Stimulated activated CD4-positive, alpha-beta T cell treated with anti-CD3 and anti-CD28 coated beads, Interleukin-12 subunit alpha, Interleukin-12 subunit beta, amount 100 ng/mL, for 48 hours (primary cell): ENCODE measurements around the gene MAP7.
"Not testable (repeated sequence)": the region's sequence is repeated elsewhere in the genome, so short reads cannot be mapped to it uniquely, and the experiment has no call there.

ENCODE experiments used
- DNase-seq, 3 donors: peaks; one replicate each; pipeline ENCODE4 v3.0.0-alpha.2; 2020; ENCODE audit warnings: low read depth in 2 of 3, low spot score in 1 of 3

MAP7 gene

DNA sequence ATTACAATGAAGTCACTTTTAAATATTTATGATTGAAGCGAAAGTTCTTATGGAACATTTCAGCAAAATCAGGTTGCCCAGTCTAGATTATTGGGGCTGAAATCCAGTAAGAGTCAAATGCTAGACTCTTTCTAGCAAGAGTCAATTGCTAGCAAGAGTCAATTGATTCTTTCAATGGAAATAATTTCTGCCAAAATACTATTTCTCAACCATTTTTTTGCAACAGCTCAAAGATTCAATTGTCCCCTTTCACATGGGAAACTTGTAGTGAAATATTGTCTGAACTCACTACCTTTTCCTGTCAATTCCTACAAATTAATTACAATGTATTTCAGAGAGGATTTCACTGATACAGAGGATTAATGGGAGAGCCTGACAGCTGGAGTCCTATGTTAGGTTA, 78.3 kb downstream of the MAP7 start:
- DNase-seq, result no peak

DNA sequence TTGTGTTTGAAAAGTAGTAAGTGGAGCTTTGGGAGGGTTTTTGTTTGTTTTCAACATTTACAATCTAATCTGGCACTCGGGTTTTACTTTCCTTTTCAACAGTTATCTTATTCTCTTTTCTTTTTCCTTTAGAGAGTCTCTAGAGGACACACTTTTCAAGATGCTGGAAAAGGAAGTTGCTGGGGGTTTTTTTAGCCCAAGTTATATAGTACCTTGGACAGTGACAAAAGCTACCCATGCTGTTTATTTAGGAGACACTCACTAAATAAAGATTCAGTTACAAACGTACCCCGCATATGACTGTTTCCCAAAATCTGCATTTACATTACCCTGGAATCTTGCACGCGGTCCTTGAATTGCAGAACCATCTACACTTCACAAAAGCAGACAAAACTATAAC, 78.8 kb downstream of the MAP7 start:
- DNase-seq, result no peak

DNA sequence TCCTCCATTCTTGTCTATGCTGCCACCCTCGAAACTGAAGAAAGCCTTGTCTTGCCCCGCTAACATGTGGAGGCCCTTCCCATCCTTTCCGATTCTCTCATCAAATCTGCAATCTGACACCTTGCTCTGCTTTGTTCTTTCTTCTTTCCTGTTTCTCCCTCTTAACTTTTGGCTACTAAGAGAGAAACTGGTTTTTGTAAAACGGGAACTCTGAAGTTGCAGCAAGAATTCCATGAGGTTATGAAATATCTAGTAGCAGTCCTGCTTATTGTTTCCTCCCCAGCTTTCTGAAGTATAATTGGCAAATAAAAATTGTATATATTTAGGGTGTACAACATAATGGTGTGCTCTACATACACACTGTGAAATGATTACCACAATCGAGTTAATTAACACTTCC, 80.2 kb downstream of the MAP7 start:
- no peak for DNase-seq

DNA sequence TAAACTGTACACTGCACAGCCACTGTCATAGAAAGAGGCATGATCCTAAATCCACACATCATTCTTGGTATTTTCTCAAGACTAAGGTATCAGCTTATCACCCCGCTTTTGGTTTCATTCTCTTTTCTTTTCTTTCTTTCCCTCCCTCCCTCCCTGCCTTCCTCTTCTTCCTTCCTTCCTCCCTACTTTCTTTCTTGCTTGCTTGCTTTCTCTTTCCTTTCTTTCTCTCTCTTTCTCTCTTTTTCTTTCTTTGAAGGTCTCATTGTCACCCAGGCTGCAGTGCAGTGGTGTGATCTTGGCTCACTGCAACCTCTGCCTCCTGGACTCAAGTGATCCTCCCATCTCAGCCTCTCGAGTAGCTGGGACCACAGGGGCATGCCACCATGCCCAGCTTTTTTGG, 81.1 kb downstream of the MAP7 start:
- DNase-seq, result no peak

DNA sequence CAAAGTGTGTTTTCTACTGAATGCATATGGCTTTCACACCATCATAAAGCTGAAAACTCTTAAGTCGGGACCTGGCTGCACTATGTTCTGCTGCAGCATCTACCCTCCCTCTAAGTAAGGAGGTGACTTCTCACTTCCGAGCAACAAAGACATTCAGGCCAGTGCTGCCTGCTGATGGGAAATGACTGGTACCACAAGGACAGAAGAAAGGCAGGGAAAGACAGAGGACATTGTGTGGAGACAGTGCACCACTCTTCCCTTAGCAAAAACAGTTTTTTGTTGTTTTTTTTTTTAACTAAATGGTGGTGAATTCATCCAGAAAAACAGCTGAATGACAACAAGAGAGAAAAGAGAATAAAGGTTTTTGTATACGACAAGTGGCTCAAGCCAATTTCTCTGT, 81.5 kb downstream of the MAP7 start:
- no peak for DNase-seq

DNA sequence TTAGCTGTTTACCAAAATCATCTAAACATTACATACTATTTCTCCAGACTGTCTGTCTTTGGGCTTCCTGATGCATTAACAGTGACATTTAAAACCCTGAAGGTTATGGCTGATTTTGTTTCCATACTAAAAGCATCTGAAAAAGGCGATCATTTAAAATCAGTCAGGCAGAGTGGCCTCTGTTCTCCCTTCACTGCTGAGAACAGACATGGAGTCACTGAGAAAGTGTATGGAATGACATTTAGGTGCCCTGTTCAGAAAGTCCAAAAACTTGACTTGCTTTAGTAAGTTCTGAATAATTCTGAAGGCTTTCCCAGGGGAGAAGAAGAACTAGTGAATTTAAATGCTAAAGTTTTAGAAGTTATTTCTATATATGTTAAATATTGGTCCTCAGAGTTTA, 83.0 kb downstream of the MAP7 start:
- DNase-seq, result no peak

DNA sequence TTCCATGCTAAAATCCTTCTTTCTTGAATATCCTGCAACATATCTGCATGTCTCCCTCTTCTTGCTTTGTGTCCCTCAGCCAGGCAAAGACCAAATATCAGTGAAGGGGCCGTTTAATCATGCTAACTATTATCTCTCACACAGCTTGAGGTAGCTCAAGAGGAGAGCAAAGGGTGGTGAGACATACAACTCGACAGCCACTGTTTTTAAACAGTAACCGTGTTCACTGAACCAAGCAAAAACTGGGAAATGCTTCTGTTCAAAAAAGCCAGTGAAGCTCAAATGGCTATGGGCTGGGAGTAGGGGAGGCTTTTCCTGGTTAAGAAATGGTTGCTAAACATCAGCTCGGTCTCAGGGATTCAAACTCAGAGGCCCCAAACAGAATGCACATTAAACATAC, 83.4 kb downstream of the MAP7 start:
- DNase-seq, result no peak

DNA sequence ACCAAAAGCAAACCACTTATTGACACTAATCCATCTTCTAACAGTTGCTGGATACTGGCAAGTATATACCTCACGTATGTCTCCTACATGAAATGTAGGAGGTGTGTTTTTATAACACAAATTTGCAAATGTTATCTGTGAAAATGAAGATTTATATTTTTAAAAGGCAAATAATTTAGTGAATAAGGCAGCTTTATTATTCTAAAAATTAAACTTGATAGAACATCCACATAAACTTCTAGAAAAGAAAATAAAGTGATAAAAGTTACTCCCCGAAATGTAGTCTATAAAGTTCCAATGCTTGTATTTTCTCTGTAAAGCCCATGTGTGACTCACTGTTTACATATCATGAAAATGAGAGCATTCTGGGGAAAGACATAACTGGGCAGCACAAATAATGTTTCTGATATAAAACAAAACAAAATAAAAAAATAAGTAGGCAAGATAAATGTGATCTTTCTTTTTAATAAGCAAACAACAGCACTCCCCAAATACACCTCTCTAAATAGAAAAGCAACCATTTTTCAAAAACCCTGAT, 84.4 kb downstream of the MAP7 start:
- DNase-seq, result no peak

DNA sequence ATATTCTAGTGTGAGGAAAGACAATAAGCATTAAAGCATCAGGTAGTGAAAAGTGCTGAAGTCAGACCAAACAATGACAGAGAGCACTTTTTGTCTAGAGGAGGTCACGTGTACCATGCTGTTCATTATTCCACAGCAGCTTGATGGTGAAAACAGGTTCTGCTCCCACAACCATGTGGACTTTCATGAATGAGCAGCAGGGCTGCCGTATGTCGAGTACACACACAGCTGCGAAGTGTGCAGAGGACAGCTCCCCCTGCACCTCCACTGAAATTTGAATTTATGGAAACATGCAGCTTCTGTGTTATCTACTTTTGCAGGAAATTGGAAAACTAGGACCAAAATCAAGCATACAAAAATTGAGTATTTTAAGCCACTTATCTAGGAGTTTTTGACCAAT, 85.3 kb downstream of the MAP7 start:
- no peak for DNase-seq

DNA sequence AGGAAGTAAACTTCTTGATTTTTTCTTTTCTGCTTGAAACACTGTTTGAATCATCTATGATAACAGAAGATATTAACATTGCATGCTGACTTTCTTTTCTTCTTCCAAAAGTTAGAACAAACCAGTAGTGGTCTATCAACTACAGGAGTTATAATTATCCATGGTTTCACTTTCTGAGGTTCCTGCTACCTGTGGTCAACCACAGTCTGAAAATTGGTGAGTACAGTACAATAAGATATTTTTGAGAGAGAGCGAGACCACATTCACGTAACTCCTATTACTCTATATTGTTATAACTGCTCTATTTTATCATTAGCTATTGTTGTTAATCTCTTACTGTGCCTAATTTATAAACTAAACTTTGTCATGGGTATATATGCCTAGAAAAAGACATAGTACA, 86.1 kb downstream of the MAP7 start:
- DNase-seq, result no peak

DNA sequence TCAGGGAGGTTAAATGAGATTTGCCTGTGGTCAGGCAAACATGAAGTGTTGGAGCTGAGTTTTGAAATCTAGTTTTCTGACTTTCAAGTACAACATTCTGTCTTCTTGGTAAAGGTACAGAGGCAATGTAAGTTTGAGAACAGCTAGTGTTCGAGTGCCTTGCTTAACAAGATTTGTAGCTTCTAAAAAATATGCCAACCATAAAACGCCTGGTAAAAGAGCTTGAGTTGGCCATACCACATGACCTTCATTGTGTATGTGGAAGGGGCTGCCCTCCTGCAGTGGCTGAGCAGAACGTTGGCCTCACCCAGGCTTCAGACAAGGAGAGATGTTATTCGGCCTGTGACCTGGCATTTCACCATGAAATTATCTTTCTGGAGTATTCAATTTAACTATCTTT, 86.5 kb downstream of the MAP7 start:
- DNase-seq, result no peak

DNA sequence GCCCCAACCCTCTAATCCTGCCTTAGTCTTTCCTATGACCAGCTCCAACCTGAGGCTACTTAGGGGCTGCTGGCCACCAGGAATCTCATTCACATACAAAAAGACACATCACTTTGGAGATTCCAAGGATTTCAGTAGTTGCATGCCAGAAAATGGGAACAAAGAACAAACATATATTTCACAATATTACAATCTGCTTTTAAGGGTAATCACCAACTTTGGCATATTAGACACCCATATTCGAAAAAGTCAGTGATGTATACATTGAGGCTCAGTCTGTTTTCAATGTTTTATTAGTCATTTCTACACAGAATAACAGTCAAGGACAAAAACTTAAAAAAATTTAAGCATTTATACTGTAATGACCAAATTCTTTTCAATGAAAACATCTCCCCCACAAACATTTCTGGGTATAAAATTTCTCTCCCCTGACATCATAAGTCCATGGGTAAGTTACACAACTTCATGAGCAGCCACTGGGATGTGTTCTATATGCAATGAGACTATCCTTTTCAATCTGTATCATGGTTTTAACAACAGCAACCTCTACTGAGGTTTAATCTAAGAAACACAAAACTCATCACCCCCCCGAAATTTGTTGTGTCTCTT, 103.5 kb downstream of the MAP7 start:
- DNase-seq, result no peak

DNA sequence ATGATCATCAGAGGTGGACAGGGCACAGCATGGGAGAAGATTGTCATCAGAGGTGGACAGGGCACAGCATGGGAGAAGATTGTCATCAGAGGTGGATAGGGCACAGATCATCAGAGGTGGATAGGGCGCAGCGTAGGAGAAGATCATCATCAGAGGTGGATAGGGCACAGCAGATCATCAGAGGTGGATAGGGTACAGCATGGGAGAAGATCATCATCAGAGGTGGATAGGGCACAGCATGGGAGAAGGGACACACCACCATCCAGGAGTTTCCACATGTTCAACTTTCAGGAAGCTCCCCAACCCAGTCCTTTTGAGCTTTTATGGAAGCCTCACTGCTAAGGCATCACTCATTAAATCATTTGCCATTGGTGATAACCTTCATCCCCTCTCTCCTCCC, 104.1 kb downstream of the MAP7 start:
- DNase-seq, result no peak

DNA sequence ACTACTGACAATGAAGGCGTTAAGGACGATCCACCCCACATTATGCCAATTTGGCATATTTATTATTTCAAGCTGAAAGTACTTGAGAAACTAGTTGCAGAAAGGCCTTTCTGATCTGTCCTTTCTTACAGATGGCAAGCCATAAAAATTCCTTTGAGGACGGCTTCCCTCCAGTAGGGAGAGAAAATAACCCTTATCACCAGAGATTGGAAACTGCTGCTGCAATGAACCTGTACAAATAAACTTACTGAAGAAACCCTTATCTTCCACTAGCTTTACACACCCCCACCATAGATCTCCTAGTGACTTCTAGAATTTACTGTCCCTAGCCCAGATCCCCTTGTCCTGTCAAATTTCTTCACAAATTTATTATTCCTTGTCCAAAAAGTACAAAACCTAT, 105.2 kb downstream of the MAP7 start:
- DNase-seq, result no peak

DNA sequence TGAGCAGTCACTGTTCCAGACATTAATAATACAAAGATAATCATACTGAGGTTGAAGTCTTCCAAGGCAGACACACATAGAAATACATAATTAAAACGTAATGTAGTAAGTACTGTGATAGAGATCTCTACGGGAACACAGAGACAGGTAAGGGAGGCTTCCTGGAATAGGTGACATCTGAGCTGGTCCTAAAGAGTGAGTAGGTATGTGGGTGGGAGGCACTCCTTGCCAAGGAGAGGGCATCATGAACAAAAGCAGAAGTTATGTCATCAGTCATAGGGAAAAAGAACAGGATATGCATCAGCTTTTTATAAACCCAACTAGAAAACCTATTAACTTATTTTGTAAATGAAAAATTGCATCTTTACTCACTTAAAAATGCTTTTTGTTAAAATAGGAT, 110.0 kb downstream of the MAP7 start:
- DNase-seq, result no peak

DNA sequence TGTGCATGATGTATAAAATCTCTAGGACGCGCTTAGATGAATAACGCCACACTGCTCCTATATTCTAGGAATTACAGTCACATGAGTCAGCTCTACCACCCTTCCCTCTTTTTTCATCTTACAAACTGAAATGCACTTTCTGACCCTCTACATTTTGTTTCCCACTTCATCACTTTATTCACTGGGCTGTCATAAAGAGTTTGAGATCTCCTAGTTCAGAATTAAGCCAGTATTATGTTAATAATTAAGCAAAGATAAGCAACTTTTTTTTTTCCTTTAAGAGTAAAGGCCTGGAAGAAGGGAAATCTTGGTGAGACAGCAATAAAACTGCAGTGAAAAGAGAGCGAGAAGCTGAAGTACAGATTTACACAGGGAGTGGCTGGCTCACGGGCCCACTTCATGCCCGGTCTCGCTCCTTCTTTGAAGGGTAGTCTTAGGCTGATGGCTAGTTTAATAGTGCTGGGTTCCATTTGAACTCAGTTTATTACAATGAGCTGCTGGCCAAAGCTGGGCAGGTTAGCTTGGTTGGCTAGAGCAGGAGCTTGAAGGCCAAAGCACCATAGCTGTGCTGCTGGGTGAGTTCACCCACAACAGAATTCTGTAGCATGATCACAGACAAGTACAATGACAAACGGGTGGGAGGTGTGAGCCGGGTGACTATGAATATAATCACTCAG, 110.6 kb downstream of the MAP7 start:
- no peak for DNase-seq

DNA sequence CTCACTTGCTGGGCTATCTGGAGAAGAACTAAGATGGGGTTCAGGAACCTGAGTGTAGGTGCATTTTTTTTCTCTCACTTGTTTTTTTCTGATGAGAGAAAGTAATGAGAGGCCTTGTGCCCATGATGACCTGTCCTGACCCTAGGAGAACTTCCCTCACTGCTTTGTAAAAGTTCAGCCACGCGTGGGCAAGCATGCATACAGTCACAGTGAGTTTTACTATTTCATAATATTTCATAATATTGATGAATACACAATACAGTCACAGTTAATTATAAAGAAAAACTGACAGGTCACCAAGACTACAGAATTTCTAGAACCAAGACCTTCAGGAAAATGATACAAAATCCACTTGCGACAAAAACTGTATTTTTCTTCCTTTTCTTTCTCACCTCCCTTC, 111.8 kb downstream of the MAP7 start:
- DNase-seq, result no peak

DNA sequence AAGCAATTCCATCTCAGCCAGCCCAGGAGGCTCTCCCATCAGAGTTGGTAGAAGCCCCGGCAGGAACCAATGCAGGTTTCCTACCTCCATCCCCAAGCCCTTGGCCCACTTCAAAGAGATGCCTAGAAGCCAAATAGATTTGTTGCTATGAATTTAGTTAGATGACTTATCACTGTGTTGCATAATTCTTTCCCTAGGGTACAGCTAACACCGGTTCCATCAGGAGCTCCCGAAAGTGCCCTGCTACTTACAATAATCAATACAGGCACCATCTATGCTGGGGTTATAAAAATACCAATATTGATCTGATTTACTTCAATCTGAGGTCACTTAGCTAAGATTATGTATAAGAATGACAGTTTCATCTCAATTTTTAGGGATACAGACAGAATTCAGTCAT, 113.0 kb downstream of the MAP7 start:
- no peak for DNase-seq

DNA sequence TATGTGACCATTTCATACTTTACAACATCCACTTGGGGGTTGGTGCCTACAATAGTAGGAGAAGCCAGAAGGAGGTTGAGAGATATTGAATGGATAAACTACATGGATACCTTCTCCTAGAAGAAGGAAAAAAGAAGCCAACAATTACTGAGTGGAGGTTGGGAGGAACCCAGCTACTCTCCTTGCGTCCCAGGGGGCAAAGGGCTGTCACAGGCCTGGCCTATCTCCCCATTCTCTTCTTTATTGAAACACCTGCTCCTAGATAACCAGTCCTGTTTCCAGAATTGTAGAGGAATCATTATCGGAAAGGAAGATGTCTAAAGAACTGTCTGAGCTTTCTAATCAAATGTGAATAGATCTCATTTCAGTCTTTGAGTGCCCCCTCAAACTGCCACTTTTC, 115.1 kb downstream of the MAP7 start:
- no peak for DNase-seq

DNA sequence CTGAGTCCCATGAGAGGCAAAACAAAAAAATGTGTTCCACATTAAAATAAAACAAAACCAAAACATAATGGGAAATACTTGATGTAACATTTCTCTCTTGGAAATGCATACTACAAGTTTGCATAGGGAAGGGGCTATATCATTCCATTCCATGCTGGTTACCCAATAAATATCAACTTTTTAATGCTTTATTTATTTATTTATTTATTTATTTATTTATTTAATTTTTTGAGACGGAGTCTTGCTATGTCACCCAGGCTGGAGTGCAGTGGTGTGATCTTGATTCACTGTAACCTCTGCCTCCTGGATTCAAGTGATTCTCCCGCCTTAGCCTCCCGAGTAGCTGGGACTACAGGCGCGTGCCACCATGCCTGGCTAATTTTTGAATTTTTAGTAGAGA, 118.9 kb downstream of the MAP7 start:
- DNase-seq, result not testable (repeated sequence)

DNA sequence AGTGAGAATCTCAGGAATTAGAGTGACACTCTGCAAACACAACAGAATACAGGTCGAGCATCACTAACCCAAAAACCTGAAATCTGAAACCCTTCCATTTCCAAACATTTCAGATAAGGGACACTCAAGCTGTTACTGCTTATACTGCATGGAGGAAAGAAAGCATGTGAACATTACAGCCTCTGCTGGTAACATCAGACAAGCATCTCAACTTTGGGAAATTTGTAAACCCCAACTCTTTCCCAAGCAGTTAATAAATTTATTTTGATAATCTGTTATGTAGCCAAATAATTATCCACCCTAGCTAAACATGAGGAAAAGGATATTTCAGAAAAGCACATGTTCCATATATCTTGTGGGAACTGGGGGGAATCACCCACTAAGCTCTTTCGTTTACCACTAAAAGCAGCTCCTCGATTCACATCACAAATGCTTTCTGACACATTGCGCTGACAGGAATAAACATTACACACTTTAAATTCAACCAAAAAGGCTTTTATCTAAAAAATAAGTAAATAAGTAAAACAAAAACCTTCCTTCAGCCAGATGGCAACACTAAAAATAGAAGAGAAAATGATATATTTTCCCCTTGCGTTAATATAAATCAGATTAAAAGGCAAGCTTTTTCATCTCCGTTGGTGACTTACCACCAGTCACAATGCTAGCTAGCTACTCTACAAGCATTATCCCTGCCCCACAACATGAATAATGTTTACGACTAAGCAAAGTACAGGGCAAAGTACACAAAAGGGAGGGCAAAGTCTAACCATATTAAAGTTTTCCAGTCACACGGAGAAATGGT, 120.8 kb downstream of the MAP7 start:
- DNase-seq, result no peak

DNA sequence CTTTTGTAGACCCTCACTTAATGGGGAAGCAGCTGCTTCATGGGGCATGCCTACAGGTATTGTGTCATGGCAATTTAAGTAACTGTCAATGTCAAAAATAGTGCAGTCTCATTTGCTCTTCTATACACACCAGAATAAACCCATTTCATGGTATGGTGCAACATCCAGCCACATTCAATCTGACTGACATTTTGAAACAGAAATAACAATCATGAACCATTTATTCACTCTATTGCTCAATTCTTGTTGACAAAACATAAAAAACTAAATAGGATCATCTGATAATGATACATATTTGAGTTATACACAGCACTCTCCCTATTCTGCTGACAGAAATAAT, 122.9 kb downstream of the MAP7 start:
- no peak for DNase-seq
